GM23248 (cell line): ENCODE data around the gene PDIA6.

Source experiments
- EZH2 ChIP-seq: fragments of 200-600 bp; sonication (generic); IDR thresholded peaks from 2 replicates; pipeline ENCODE4 v1.6.1; 2018; ENCODE audit warnings: antibody characterized with exemption, mild to moderate bottlenecking; ENCODE audit not compliant: insufficient read depth, poor library complexity, severe bottlenecking
- EZH2phosphoT487 ChIP-seq: fragments of 200-600 bp; sonication (generic); IDR thresholded peaks from 2 replicates; pipeline ENCODE4 v1.6.1; 2018; ENCODE audit warnings: antibody characterized with exemption, moderate library complexity, mild to moderate bottlenecking, low read depth; ENCODE audit not compliant: insufficient read depth

- TF ChIP-seq EZH2 (no peak), EZH2phosphoT487 (no peak)
Observed at GRCh38 chr2:10814571-10815331, 2.2 kb upstream of the PDIA6 start.
